NB4 (cell line): ENCODE data around the gene ZFYVE21.

Experiments
- DNase-seq: peaks from one replicate; pipeline ENCODE4 v3.0.0; 2010; ENCODE audit warnings: low read depth
- H3K4me3 ChIP-seq: one replicate; pipeline ENCODE4 v1.5.1; 2011; ENCODE audit warnings: mild to moderate bottlenecking, low read depth, low read length, moderate library complexity
- CTCF ChIP-seq: IDR thresholded peaks from one replicate; pipeline ENCODE4 v1.5.1; 2012; ENCODE audit warnings: low read depth, low read length
- MYC ChIP-seq: IDR thresholded peaks from 2 replicates; pipeline ENCODE4 v1.6.1; 2011; ENCODE audit warnings: low read depth, low read length
- POLR2A ChIP-seq: IDR thresholded peaks from 2 replicates; pipeline ENCODE4 v1.6.1; 2011; ENCODE audit warnings: mild to moderate bottlenecking; ENCODE audit not compliant: insufficient read length; ENCODE audit errors: extremely low read depth
- TF ChIP-seq, protein P1 (sequence below): IDR thresholded peaks from 2 replicates; pipeline ENCODE4 v1.6.1; 2011; ENCODE audit warnings: low read depth, low read length

Gene ZFYVE21

DNA sequence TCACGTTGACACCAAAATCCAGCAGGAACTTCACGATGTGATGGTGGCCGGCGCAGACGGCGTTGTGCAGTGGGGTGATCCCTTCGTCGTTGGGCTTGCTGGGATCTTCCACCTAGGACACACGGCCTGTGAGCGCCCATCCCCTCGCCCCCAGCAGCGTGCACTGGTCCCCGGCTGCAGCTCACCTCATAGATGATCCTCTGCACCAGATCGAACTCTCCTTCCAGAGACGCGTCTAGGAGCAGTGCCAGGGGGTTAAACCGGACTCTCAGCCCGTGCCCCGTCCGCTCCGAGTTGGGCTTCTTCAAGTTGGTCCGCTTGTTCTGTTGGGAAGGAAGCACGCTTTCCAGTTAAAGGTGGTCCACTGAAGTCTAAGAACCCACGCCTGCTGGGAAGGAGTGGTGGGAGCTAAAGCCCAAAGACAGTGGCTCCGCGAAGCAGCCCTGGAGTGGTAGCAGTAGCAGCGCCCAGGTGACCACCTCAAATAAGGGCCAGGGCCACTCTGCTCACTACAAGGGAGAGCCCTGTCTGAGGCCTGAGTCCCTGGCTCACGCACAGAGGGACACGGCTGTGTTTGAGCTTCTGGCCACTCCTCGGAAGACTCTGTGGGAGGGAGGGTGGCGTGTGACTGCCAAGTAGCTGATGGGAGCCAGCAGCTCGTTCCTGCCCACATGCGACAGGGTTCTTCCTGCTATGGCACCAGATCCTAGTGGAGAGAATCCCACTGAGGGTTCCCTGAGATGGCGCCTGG is 23.3 kb downstream of the ZFYVE21 start:
- no peak for DNase-seq
- TF ChIP-seq CTCF (no peak), MYC (no peak), POLR2A (no peak)
- TF ChIP-seq, protein P1, sequence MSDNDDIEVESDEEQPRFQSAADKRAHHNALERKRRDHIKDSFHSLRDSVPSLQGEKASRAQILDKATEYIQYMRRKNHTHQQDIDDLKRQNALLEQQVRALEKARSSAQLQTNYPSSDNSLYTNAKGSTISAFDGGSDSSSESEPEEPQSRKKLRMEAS: no peak
- H3K4me3 ChIP-seq: no peak overlapping the region

DNA sequence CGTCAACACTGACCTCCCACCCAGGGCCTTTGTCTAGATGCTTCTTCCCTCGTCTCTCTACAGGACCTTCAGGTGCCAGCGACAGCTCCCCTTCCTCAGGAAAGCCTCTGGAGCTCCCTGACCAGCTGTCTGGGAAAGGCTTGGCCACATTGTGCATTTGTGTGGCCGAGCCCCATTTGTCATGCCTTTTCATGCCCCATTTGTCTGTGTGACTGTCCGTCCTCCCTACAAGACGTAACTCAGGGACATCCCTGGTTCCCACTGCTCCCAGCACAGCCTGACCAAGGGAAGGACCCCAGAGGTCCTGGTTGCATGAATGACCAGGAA is 23.8 kb downstream of the ZFYVE21 start:
- no peak overlapping the region for H3K4me3 ChIP-seq
- TF ChIP-seq, protein P1: no peak
- no peak for DNase-seq

DNA sequence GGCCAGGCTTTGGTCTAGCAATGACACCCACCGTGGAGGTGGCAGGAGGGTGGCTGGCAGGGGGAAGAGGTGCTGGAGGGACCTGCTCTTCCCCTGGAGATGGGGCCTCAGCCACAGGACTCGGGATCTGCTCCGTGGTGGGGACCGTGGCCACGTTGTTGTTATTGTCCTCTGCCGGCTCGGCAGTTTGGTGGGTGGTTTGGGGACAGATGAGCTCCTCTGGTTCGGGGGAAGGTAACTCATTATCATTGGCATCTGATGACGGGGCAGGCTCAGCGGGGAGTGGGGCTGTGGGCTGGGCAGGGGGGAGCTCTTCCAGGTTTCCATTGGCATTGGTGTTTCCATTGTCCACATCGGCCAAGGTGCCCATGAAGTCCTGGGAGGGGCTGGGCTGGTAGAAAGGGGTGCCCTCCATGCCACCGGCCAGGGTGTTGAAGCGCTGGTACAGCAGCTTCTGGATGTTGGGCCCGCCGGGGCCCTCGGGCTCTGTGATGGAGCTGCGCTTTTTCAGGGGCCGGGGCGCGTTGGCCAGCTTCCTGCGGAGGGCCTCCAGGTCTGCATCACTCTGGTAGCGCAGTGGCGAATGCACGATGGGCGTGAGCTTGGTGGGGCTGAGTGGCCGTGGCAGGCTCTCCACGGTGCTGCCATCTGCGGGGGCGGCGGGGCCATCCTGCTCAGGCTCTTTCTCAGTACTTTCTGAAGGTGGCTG is 24.3 kb downstream of the ZFYVE21 start:
- no peak for TF ChIP-seq POLR2A
- TF ChIP-seq, protein P1: no peak
- TF ChIP-seq MYC: no peak
- TF ChIP-seq CTCF: no peak
- no peak for DNase-seq
- no peak overlapping the region for H3K4me3 ChIP-seq

- no peak overlapping the region for H3K4me3 ChIP-seq
- no peak for TF ChIP-seq CTCF
- TF ChIP-seq POLR2A: no peak
- TF ChIP-seq, protein P1: no peak
- TF ChIP-seq MYC: no peak
- DNase-seq: peak; percentile 18
These were observed 25.5 kb downstream of the ZFYVE21 start for GRCh38 chr14:103740991-103741689.

DNA sequence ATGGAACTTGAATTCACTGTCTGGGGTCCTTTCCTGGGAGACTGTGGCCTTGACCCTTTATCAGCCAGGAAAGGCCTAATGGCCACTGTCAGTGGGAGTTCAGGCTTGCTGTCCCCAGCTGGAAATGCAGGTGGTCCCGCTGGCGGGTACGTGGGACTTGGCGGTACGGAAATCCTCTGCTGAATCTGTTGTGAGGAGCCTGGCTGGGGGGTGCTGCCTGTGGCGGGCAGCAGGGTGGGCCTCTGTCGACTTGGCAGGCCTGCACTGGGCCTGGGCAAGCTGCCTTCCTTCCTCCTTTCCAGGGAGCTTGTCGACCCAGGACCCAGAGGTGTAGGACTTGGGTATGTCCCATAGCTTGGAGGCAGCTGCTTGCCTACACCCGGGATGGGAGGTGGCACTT is 26.3 kb downstream of the ZFYVE21 start:
- DNase-seq: no peak
- TF ChIP-seq MYC (no peak), POLR2A (no peak), CTCF (no peak)
- TF ChIP-seq, protein P1: no peak
- H3K4me3 ChIP-seq: no peak overlapping the region
